OCI-LY1 (cell line): ENCODE data around the gene FBXL3.

ENCODE experiments used
- CTCF ChIP-seq: fragments of 200-600 bp; sonication (generic), shearing (Covaris generic); IDR thresholded peaks from 2 replicates; pipeline ENCODE4 v1.5.1; 2017; ENCODE audit warnings: mild to moderate bottlenecking, antibody characterized with exemption, low read length, moderate library complexity, mixed read lengths
- EZH2 ChIP-seq: fragments of 200-600 bp; sonication (generic), shearing (Covaris generic); IDR thresholded peaks from 2 replicates; pipeline ENCODE4 v1.8.0; 2017; ENCODE audit warnings: borderline replicate concordance, mixed run types, mild to moderate bottlenecking, antibody characterized with exemption, low read length, moderate library complexity, mixed read lengths

- TF ChIP-seq CTCF (no peak), EZH2 (no peak)
Observed at GRCh38 chr13:77047649-77048343, 20.8 kb upstream of the FBXL3 start.
